KBM-7 (cell line): Measurements from ENCODE around the gene FADS3.

Experiments used
- DNase-seq: peaks from one replicate; pipeline ENCODE4 v3.0.0-alpha.2; 2015
- in situ Hi-C: fragments of 300-500 bp; cut with MboI; formaldehyde crosslinking; loops from 2 replicates; pipeline ENCODE4 v1.14.3; 2020; ENCODE audit warnings: low sequenced_read_pairs, low pct_unique_long_range_greater_than_20kb, mixed read lengths

The FADS3 gene

DNA sequence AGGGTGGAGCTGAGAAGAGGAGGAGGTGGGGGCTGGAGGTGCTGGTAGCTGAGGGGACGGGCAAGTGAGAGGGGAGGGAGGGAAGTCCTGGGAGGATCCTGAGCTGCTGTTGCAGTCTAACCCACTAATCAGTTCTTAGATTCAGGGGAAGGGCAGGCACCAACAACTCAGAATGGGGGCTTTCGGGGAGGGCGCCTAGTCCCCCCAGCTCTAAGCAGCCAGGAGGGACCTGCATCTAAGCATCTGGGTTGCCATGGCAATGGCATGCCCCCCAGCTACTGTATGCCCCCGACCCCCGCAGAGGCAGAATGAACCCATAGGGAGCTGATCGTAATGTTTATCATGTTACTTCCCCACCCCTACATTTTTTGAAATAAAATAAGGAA is 24.4 kb downstream of the FADS3 start:
- in situ Hi-C loops, result no loop called here
- no peak for DNase-seq

DNA sequence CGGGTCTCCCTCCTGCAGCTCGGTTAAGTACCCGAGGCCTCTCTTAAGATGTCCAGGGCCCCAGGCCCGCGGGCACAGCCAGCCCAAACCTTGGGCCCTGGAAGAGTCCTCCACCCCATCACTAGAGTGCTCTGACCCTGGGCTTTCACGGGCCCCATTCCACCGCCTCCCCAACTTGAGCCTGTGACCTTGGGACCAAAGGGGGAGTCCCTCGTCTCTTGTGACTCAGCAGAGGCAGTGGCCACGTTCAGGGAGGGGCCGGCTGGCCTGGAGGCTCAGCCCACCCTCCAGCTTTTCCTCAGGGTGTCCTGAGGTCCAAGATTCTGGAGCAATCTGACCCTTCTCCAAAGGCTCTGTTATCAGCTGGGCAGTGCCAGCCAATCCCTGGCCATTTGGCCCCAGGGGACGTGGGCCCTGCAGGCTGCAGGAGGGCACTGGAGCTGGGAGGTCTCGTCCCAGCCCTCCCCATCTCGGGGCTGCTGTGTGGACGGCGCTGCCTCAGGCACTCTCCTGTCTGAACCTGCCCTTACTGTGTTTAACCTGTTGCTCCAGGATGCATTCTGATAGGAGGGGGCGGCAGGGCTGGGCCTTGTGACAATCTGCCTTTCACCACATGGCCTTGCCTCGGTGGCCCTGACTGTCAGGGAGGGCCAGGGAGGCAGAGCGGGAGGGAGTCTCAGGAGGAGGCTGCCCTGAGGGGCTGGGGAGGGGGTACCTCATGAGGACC is 25.0 kb downstream of the FADS3 start:
- DNase-seq, result no peak
- in situ Hi-C loops, result no loop called here

DNA sequence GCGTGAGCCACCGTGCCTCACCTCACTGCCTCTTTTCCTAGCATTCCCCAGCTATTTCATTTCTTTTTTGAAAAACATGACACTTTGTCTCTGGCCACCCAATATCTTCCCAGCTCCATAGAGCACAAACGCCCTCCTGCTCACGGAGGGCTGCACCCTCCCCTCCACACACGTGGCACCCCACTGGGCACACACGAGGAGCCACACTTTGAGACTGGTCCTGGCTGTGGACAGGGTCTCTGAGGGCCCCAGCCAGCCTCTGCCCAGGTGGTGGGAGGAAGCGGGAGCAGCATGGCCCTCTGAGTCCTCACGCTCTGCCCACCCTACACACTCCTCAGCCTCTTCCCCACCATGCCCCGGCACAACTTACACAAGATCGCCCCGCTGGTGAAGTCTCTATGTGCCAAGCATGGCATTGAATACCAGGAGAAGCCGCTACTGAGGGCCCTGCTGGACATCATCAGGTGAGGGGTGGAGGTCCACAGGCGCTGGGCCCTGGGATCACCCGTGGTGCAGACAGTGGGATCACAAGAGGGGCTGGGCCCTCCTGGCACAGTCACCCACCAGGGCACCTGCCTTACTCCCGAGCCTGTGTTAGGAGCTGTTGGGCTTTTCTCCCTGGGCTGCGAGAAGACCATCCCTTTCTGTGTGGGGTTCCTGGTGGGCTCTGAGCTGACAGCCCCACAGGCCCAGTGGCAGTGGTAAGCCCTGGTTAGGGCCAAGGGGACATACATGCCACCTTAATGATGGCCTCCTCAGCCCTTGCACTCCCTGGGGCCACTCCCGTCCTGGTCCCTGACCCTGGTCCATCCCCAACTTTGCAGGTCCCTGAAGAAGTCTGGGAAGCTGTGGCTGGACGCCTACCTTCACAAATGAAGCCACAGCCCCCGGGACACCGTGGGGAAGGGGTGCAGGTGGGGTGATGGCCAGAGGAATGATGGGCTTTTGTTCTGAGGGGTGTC is 26.2 kb downstream of the FADS3 start:
- in situ Hi-C loops, result no loop called here
- DNase-seq, result no peak

DNA sequence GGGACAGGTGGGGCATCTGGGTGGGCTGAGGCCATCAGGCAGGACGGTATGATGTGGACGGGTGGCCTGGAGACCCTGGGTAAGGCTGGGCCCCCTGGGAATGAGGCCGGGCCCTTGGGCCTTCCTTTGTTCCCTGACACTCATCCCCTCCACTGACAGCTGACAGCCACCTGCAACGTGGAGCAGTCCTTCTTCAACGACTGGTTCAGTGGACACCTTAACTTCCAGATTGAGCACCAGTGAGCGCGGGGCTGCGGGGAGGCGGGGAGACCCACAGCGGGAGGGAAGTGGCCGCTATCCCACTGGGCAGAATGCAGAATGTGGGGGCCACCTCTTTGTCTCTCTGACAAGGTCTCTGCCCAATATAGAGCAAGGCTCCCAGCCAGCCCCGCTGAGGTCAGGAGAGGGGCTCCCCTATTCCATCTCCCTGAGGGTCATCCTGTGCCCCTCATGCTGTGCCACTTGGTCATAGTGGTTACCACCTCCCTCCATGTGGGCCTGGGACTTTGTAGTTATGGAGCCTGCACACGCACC is 27.7 kb downstream of the FADS3 start:
- no peak for DNase-seq
- in situ Hi-C loops, result no loop called here

DNA sequence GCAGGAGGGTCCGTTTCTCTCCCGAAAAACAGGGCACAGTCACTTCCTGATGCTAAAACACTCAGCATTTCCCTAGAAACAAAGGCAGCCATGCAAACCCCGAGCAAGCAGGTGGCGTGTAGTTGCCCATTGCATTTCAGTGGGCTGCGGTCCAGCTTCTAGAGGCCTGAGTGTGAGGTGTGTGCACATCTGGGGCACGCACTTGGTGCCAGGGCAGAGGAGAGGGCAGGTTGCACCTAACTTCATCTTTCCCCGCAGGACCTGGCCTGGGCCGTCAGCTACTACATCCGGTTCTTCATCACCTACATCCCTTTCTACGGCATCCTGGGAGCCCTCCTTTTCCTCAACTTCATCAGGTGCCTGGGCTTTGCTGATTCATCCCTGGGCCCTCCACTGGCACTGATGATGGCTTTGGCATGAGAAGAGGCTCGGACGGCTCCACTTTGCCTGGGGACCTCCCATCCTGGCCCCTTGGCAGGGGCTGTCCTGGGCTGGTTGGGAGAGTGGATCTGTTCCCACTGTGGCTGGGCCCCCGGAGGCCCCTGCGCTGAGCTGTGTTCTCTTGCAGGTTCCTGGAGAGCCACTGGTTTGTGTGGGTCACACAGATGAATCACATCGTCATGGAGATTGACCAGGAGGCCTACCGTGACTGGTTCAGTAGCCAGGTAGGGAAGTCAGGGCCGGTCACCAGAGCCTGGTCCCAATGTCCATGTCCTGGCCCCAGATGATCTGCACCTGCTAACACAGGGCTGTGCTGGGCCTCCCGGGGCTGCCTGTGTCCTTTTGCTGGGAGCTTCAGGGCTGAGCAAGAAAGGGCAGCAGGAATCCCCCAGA is 28.4 kb downstream of the FADS3 start:
- no peak for DNase-seq
- in situ Hi-C loops, result no loop called here

DNA sequence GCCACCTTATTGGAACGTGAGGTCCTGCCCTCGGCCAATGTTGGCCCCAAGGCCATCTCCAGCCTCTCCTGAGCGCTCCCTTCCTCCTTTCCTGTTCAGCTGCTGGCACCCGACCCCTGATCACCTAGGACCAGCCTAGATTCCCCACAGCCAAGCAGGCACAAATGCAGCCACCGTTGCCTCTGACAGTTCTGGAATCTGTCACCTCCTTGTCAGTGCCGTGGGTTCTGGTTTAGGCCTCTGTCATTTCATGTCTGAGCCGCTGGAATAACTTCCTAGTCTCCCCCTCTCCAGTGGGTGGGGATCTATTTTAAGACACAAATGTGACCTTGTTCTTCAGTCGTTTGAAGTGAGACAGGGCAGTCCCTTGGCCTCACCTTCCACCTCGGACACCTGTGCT is 29.7 kb downstream of the FADS3 start:
- no peak for DNase-seq
- in situ Hi-C loops, result no loop called here

DNA sequence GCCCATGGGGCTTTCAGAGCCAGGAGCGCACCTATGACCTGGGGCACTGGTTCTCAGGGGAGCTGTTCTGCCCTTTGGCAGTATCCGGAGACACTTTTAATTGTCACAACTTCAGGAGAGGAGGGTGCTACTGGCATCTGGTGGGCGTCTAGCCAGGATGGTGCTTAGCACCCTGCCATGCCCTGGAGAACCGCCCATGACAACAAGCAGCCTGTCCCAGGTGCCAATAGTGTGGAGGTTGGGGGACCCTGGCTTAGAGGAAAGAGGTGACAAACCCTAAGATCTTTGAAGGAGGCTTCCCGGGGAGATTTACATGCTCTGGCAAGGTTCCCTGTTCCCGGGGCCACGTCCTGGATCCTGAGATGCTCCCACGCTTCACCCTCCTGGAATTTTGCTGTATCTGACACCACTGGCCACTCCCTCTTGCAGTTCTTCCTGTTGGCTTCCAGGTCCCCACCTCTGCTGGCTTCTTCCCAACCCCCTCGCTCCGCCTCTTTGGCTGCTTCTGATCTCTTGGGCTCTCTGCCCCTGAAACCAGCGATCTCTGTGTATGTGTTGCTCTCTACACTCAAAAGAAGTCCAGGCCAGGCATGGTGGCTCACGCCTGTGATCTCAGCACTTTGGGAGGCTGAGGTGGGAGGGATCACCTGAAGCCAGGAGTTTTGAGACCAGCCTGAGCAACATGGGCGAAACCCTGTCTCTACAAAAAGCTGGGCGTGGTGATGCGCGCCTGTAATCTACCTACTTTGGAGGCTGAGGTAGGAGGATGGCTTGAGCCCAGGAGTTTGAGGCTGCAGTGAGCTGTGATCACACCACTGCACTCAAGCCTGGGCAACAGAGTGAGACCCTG is 31.1 kb downstream of the FADS3 start:
- in situ Hi-C loops, result no loop called here

DNA sequence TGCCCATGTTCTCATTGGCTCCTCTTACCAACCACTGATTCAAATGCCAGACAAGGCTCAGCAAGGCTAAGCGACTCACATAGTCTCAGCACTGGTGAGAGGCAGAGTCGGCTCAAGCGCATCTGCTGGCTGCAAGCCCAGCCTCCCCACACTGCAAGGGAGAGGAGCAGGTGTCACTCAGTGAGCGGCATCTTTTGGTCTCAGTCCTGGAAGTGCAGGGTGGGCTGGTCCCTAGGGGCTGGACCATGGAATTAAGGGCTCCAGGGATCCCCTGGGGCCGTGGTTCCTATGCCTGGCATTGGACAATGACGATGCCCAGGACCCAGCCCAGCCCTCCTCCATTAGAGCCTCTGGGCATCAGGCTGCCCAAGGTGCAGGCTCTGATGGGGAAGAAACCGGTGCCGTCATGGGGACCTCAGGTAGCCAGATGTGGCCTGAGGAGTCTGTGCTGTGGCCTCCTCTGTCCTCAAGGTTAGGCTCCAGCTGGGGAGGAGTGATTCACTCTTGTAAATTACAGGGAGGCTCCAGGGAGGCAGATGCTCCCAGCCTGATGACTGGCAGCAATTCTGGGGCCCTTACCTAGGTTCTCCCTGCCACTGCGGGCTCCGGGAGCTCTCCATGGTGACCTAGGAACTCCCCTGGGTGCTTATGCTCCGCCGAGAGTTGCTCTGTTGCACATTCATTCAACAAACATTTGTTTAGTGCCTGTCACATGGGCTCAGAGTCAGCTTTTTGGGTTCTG is 35.2 kb downstream of the FADS3 start:
- in situ Hi-C loops, result no loop called here
- no peak for DNase-seq

More for the DNA sequence above, 31.1 kb downstream of the FADS3 start:
- DNase-seq, result no peak

DNA sequence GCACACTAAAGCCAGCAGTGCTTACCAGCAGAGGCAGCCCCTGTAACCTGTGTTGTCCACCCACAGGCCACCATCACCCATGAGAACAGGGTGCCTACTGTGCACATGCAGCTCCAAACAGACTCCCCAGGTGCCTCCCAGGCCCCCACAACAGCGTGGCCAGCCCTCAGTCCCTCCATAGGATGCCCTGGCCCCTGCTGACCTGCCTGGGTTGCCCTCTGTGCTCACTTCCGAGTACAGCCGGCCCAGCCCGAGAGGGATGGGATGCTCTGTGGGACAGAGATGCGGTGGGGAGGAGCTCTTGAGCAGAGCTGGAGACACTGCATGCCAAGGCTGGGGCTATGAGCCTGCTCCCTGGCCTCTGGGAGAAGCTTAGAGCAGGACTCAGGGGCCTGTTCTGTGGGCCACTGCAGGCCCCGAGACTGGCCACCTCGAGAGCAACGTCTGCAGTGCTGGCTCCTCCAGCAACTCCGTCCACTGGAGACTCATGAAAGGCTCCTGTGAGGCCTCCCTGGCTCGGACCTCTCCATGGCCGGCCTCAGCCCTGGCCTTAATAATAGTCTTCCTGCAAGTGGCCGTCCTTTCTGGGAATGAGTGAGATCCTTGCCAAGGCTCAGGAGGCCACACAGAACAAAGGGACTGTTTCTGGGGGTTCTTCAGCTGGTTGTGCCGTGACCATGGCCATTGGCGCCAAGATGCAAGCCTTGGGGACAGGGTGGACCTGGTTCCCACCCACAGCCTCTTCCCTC is 36.2 kb downstream of the FADS3 start:
- DNase-seq, result no peak
- in situ Hi-C loops, result no loop called here

DNA sequence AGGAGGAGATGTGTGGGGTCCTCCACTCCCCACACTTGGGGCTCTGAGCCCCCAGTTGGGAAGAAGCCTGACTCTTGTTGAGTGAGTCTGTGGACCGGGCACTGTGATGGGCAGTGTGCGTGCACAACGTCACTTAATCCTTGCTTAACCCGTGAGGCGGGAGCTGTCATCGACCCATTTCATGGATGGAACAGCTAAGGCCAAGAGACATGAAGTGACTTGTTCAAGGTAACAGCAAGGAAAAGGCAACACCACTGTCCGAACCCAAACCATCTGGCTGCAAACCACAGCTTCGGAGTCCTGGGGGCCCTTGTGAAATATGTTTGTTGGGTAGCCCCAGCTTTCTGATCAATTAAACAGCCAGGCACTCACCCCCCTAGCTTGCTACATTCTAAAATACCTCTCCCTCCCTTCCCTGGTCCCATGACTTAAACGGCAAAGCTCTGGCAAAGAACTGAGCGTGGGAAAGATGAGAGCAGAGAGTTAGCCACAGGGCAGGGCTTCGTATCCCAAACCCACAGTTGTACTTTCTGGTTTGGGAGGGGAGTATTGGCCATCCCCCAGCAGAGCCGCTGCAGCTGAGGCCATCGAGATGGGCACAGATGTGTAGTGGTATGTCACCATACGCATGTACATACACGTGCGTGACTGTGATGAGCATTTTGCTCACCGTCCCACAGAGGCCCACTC is 37.0 kb downstream of the FADS3 start:
- no peak for DNase-seq
- in situ Hi-C loops, result no loop called here

DNA sequence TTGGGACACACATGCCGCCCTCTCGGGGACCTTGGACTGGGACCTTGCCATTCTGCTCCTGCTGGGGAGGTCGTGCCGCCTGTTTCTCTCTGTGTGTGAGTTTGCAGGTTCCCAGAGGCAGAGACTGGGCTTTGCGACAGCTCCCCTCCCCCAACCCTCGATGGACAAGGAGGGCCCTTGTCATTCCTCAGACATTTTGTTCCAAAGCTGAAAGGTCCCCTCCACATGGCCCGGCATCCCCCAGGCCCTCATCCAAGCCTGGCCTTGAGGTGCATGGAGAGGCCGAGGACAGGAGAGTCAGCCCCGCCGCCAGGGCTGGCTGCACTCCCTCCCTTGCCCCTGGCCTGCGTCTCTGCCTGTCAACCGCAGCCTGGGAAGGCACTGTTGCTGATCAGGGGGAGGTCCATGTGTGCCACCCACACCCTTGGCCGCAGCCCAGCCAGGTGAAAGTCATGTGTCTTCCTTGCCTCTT is 37.6 kb downstream of the FADS3 start:
- in situ Hi-C loops, result no loop called here
- no peak for DNase-seq

DNA sequence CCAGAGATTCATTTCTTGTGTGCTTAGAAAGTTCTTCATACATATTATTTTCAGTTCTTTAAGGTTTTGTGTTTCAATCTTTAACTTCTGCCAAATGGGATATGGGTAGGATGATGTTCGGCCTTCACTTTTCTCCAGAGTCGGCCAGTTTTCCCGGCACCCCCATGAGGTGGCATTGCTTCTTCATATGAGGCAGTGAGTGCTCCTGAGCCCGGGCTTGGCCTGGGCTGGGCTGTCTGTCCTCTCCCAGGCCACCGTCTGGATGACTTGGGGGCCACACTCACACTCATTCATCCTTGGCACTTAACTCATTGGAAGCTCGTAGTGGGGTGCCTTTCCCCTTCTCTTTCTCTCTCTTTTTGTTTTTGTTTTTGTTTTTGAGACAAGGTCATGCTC is 39.4 kb downstream of the FADS3 start:
- in situ Hi-C loops, result no loop called here

DNA sequence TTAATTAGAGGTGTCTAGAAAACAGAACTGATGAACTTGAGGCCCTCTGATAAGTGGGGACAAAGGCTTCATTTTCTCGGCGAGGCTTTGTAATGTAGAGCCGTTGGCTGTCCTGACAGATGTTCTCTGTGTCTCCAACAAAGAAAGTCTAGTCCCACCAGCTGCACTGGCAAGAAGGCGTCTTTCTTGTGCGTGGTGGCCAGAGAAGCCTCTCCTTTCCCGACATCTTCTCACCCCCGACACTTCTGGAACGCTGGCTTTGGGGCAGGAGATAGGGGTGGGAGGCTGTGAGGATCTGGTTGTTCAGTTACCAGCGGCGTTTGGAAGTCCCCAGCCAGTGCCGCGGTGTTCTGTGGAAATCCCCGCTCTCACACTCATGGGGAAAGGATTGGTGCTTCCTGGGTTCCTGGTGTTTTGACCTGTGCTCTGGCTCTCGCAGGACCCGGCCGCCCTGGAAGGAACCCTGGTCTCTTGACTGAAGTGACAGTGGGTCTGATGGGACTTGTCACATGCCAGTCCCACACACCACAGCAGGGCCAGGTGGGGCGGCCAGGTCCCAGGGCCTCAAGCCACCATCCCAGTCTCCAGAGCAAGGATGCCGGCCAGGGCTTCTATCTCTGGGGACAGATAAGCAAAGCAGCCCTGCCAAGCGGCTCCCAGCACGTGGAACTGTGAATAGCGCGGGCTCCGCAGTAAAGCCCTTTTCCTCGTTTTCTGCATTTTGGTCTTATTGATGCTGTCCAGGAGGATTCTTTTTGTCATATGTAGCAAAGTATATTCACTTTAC is 40.0 kb downstream of the FADS3 start:
- in situ Hi-C loops, result no loop called here
- no peak for DNase-seq

More for the DNA sequence above, 39.4 kb downstream of the FADS3 start:
- DNase-seq, result no peak

DNA sequence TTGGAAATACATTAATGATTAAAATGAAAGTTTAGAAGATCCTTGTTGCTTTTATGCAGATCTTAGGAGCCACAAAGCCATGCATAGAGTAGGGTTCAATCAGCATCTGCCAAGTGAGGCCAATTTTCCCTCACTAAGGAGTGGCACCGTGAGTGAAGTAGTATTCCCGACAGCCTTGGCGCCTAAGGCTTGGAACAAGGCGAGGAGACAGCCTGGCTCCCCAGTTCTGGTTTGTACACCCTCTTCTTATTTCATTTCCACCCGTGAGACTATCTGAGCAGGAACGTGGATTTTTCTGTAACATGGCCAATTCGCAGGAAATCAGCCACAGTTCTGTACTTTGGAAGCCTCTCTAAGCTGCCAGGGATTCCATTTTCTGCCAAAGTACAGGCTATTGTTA is 40.7 kb downstream of the FADS3 start:
- in situ Hi-C loops, result no loop called here

DNA sequence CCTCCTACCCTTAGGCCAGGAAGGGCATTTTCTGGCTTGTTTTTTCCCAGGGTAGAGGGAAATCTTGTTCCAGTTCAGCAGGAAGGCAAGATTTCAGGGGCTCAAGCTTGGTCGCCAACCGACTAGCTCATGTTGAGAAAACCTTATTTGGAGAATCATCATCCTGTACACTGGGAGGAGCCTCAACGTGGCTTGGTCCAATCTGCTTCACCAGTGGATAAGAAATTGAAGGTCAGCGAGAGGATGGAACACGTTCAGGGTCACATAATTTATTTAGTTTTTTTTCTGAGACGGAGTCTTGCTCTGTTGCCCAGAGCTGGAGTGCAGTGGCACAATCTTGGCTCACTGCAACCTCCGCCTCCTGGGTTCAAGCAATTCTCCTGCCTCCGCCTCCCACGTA is 42.7 kb downstream of the FADS3 start:
- no peak for DNase-seq
- in situ Hi-C loops, result no loop called here

More for the DNA sequence above, 40.7 kb downstream of the FADS3 start:
- no peak for DNase-seq
